K562 (cell line): Measurements from ENCODE around the gene MCU. TPM values are rescaled to one million over a fixed set of nuclear protein-coding genes. Genes with fewer than 3 reads are reported as not detected.

Experiments used
- CREB3 ChIP-seq: fragments of 450-650 bp; conservative IDR thresholded peaks from 2 replicates; pipeline ENCODE4 v1.6.1; 2016; ENCODE audit warnings: missing genetic modification characterization, low read depth, mild to moderate bottlenecking, missing compliant biosample characterization, moderate library complexity
- E2F6 ChIP-seq, 2 experiments: IDR thresholded peaks; 2 replicates each; pipeline ENCODE4 v1.6.1; 2011; ENCODE audit warnings: borderline replicate concordance in 1 of 2, control low read depth in 1 of 2, low read depth in 1 of 2, low read length in 1 of 2, mild to moderate bottlenecking in 1 of 2, mixed read lengths in 1 of 2, moderate library complexity in 1 of 2; ENCODE audit not compliant: insufficient read depth in 1 of 2, insufficient read length in 1 of 2, poor library complexity in 1 of 2, severe bottlenecking in 1 of 2; ENCODE audit errors: extremely low read depth in 1 of 2
- GATA2 ChIP-seq: sonication (generic); formaldehyde crosslinking; IDR thresholded peaks from 2 replicates; pipeline ENCODE4 v1.4.0; 2020; ENCODE audit warnings: mild to moderate bottlenecking, missing genetic modification reagents
- ZNF224 ChIP-seq: sonication (generic); formaldehyde crosslinking; IDR thresholded peaks from 2 replicates; pipeline ENCODE4 v1.8.0; 2022; ENCODE audit warnings: mild to moderate bottlenecking, missing genetic modification reagents
- ZNF239 ChIP-seq: fragments of 250-450 bp; sonication (Bioruptor Pico); IDR thresholded peaks from 2 replicates; pipeline ENCODE4 v1.4.0; 2020; ENCODE audit warnings: mild to moderate bottlenecking
- ZNF407 ChIP-seq: fragments of 450-650 bp; IDR thresholded peaks from 2 replicates; pipeline ENCODE4 v1.6.1; 2016; ENCODE audit warnings: low read depth
- ZNF431 ChIP-seq: sonication (generic); formaldehyde crosslinking; IDR thresholded peaks from 2 replicates; pipeline ENCODE4 v1.8.0; 2022; ENCODE audit warnings: mild to moderate bottlenecking, missing genetic modification reagents
- ZNF764 ChIP-seq: fragments of 250-450 bp; sonication (Bioruptor Pico); IDR thresholded peaks from 2 replicates; pipeline ENCODE4 v1.4.0; 2020; ENCODE audit warnings: low read depth, mild to moderate bottlenecking, moderate library complexity
- ZNF780A ChIP-seq: fragments of 250-450 bp; sonication (Bioruptor Pico); IDR thresholded peaks from 2 replicates; pipeline ENCODE4 v1.5.0; 2021; ENCODE audit warnings: mild to moderate bottlenecking
- polyA plus RNA-seq, 8 experiments: library from polyadenylated mRNA; depleted of rRNA in 4 of 8; stranded (reverse) in 5 of 8; unstranded in 3 of 8; fragments of >200 nt; fragmentation: Nextera tagmentation in 2 of 8; fragmentation: Illumina TruSeq in 1 of 8; extraction: Ambion mirVana in 2 of 8; extraction: Trizol in 1 of 8; gene quantifications; 2 replicates each; pipeline versions ENCODE4 v1.2.1 to v1.2.3, GENCODE V29; 2011 to 2014; ENCODE audit warnings: inconsistent platforms in 1 of 8, missing spikeins in 1 of 8
- total RNA-seq, 7 experiments: library from RNA; depleted of rRNA in 6 of 7; stranded (reverse); fragments of >200 nt in 6 of 7; fragmentation: Illumina TruSeq in 2 of 7; extraction: Trizol in 2 of 7; gene quantifications; 2 replicates each; pipeline versions ENCODE4 v1.2.1 to v1.2.3, GENCODE V29; 2011 to 2021; ENCODE audit warnings: low replicate concordance in 1 of 7

The MCU gene
- total and polyA plus RNA-seq, 9 of the 15 experiments (the other 6 are each of a cell fraction or from before 2014, with no cell fraction given): 8.2 to 88.8 (median 21.3) TPM

GRCh38 chr10:72694476-72695369, 2.8 kb downstream of the MCU start (continued):
- TF ChIP-seq ZNF407: no peak
- TF ChIP-seq CREB3: no peak
- no peak for TF ChIP-seq E2F6 (IDR thresholded peaks at IDR 0.05; ENCODE audit: borderline replicate concordance in 1 of 2, extremely low read depth in 1 of 2, insufficient read depth in 1 of 2, insufficient read length in 1 of 2, low read depth in 1 of 2, low read length in 1 of 2, poor library complexity in 1 of 2, severe bottlenecking in 1 of 2)
- no peak for TF ChIP-seq GATA2 (CRISPR knock-in tag)
- TF ChIP-seq ZNF431 (CRISPR knock-in tag): no peak
- no peak for TF ChIP-seq ZNF224 (CRISPR knock-in tag)
- no peak for TF ChIP-seq ZNF780A (CRISPR knock-in tag)
- TF ChIP-seq ZNF764 (CRISPR knock-in tag): no peak
- no peak for TF ChIP-seq ZNF239 (CRISPR knock-in tag)
